Islet of Langerhans (tissue), 1 donor: ENCODE measurements around the gene NPIPA3.
"Not testable (repeated sequence)": the region's sequence is repeated elsewhere in the genome, so short reads cannot be mapped to it uniquely, and the experiment has no call there.

Experiments used
- FAIRE-seq: peaks from one replicate; lab custom pipeline; 2011; peaks lifted over from hg19 to GRCh38; lab: Jason Lieb, UNC

NPIPA3 gene

GRCh38 chr16:14742273-14743128 lies 39.3 kb downstream of the NPIPA3 start, which contains the start of gene NPIPA2:
Gene NPIPA2 (plus strand): TSS chr16:14742533. CDS start chr16:14748066, 5,533 bp downstream.
- FAIRE-seq: not testable (repeated sequence)

- FAIRE-seq: not testable (repeated sequence)
Observed at GRCh38 chr16:14773654-14774053, 70.4 kb downstream of the NPIPA3 start.

- not testable (repeated sequence) for FAIRE-seq
Observed at GRCh38 chr16:14775624-14776023, 72.4 kb downstream of the NPIPA3 start.
